Measurements from ENCODE around the gene ARHGAP5.
A peak's percentile ranks its signal among the peaks of the same experiment; 100 is the strongest.

GRCh38 chr14:32202998-32203882, 126.1 kb downstream of the ARHGAP5 start, which contains the start of gene RNU6-8:
- TF ChIP-seq CTCF (IDR thresholded peaks at IDR 0.05), result no peak
- TF ChIP-seq E2F5 (CRISPR knock-in tag; IDR thresholded peaks at IDR 0.05), result peak; percentile 47; the same call in 1 of the 2 replicates
- no peak for TF ChIP-seq AFF4 (CRISPR knock-in tag; IDR thresholded peaks at IDR 0.05; ENCODE audit: borderline replicate concordance)
- no peak for TF ChIP-seq ERG (CRISPR knock-in tag; IDR thresholded peaks at IDR 0.05)
- no peak for TF ChIP-seq MYBL2 (CRISPR knock-in tag; IDR thresholded peaks at IDR 0.05)
- TF ChIP-seq TCF7 (CRISPR knock-in tag; IDR thresholded peaks at IDR 0.05; ENCODE audit: low read depth), result no peak
- TF ChIP-seq TEAD4 (CRISPR knock-in tag; IDR thresholded peaks at IDR 0.05), result no peak
- TF ChIP-seq NFYB (CRISPR knock-in tag; conservative IDR thresholded peaks at IDR 0.05; ENCODE audit: low read depth), result no peak
- no peak; the same call in 1 of the 2 replicates for TF ChIP-seq ZNF423 (CRISPR knock-in tag; IDR thresholded peaks at IDR 0.05)
- peak; percentile 36; the same call in 1 of the 2 replicates for TF ChIP-seq ETV6 (CRISPR knock-in tag; IDR thresholded peaks at IDR 0.05)
- TF ChIP-seq ESRRA (CRISPR knock-in tag; IDR thresholded peaks at IDR 0.05; ENCODE audit: borderline replicate concordance), result no peak
- no peak for TF ChIP-seq CREB1 (CRISPR knock-in tag; IDR thresholded peaks at IDR 0.05)
- TF ChIP-seq FOXJ3 (CRISPR knock-in tag; IDR thresholded peaks at IDR 0.05; ENCODE audit: borderline replicate concordance), result no peak
- TF ChIP-seq MAX (CRISPR knock-in tag; IDR thresholded peaks at IDR 0.05), result peak; percentile 83
